Stimulated activated CD8-positive, alpha-beta memory T cell treated with anti-CD3 and anti-CD28 coated beads, Interleukin-12 subunit alpha, Interleukin-12 subunit beta, amount 100 ng/mL, for 1 hour (primary cell): ENCODE data around the gene OR4A5.
"Not testable (repeated sequence)": the region's sequence is repeated elsewhere in the genome, so short reads cannot be mapped to it uniquely, and the experiment has no call there.

Experiments used
- DNase-seq: peaks from one replicate; pipeline ENCODE4 v3.0.0-alpha.2; 2020; ENCODE audit warnings: low read depth

The OR4A5 gene, protein sequence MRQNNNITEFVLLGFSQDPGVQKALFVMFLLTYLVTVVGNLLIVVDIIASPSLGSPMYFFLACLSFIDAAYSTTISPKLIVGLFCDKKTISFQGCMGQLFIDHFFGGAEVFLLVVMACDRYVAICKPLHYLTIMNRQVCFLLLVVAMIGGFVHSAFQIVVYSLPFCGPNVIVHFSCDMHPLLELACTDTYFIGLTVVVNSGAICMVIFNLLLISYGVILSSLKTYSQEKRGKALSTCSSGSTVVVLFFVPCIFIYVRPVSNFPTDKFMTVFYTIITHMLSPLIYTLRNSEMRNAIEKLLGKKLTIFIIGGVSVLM

DNA sequence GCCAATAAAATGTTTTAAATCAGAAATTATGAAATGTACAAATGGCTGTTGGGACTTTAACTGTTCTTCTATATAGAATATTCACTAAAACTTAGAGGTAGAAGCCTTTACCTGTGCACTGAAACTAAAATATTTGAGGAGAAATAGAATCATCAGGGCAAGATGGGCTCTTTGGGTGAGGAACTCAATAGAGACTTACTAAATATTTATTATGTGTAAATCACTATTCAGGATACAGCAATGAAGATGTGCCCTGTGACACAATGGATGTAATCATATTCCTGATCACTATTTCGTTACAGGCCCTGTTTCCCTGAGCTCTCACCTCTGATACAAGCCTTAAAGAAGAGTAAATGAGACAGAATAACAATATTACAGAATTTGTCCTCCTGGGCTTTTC, at the start of gene OR4A5:
TSS of gene OR4A5 (plus strand) at position 301 of the 400 bp plus-strand sequence. CDS start at position 354, 53 bp downstream.
- not testable (repeated sequence) for DNase-seq

DNA sequence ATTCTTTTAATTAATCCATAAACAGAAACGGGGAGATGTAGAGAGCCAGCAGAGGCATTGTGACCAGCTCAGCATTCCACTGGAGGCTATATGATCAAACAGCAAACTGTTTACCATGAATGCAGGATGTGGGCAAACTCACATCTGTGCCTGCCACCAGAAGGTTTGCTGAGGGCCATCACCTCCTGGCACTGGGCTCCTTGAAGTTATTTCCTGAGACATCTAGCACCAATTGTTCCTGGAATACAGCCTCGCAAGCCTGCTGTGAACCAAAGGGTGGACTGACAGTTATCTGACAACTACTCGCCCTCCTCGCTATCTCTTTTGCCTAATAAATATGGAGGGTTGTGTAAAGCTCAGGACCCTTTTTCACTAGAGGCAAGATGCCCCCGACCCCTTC, 13.5 kb downstream of the OR4A5 start:
- DNase-seq: not testable (repeated sequence)
